PC-3 (cell line): Measurements from ENCODE around the gene BID.
"Not testable (repeated sequence)": the region's sequence is repeated elsewhere in the genome, so short reads cannot be mapped to it uniquely, and the experiment has no call there.

Experiments used
- CTCF ChIP-seq: fragments of 300-600 bp; sonication (generic); conservative IDR thresholded peaks from 2 replicates; pipeline ENCODE4 v1.5.1; 2017; ENCODE audit warnings: antibody characterized with exemption, low read depth, mild to moderate bottlenecking, low read length
- EZH2 ChIP-seq: fragments of 300-600 bp; sonication (generic); IDR thresholded peaks from one replicate; pipeline ENCODE4 v1.6.1; 2017; ENCODE audit warnings: antibody characterized with exemption, mild to moderate bottlenecking, low read length; ENCODE audit not compliant: unreplicated experiment
- EZH2phosphoT487 ChIP-seq: fragments of 300-600 bp; sonication (generic); IDR thresholded peaks from 2 replicates; pipeline ENCODE4 v1.6.1; 2018; ENCODE audit warnings: mild to moderate bottlenecking, antibody characterized with exemption, low read length, borderline replicate concordance

- TF ChIP-seq CTCF, EZH2, EZH2phosphoT487: not testable (repeated sequence)
Measured at GRCh38 chr22:17697196-17697595, 77.1 kb downstream of the BID start.
